Cardiac muscle cell (in vitro differentiated cells and primary cell): ENCODE data around the gene SARNP. TPM values are rescaled to one million over a fixed set of nuclear protein-coding genes. Genes with fewer than 3 reads are reported as not detected.
A peak's percentile ranks its signal among the peaks of the same experiment; 100 is the strongest.

Source experiments
- DNase-seq, 2 donors: peaks; one replicate each; pipeline versions ENCODE4 v3.0.0 to v3.0.0-alpha.2; 2010 to 2017; ENCODE audit warnings: low read depth in 1 of 2, low spot score in 1 of 2
- H3K27ac ChIP-seq: fragments of 200-600 bp; sonication (generic); 2 replicates; pipeline ENCODE4 v1.5.1; 2016
- H3K27me3 ChIP-seq: fragments of 200-600 bp; sonication (generic); 2 replicates; pipeline ENCODE4 v1.6.0; 2016; ENCODE audit warnings: control low read depth
- H3K36me3 ChIP-seq: fragments of 200-600 bp; sonication (generic); 2 replicates; pipeline ENCODE4 v1.5.1; 2016; ENCODE audit warnings: control low read depth
- H3K4me1 ChIP-seq: fragments of 200-600 bp; sonication (generic); 2 replicates; pipeline ENCODE4 v1.8.1; 2017; ENCODE audit warnings: low read depth, mild to moderate bottlenecking, mixed run types
- H3K4me3 ChIP-seq: fragments of 200-600 bp; sonication (generic); 2 replicates; pipeline ENCODE4 v1.5.1; 2016; ENCODE audit warnings: mild to moderate bottlenecking
- H3K9me3 ChIP-seq: fragments of 200-600 bp; sonication (generic); 2 replicates; pipeline ENCODE4 v1.5.1; 2017; ENCODE audit warnings: low read depth, mild to moderate bottlenecking, control low read depth
- CTCF ChIP-seq: IDR thresholded peaks from 2 replicates; pipeline ENCODE4 v1.5.1; 2012; ENCODE audit warnings: low read depth, mild to moderate bottlenecking, low read length
- polyA plus RNA-seq: library from polyadenylated mRNA; unstranded; fragments of >200 nt; fragmentation: Nextera tagmentation; extraction: Ambion mirVana; gene quantifications from 2 replicates; pipeline ENCODE4 v1.2.1, GENCODE V29; 2016
- total RNA-seq: library from RNA; depleted of rRNA; stranded (reverse); fragments of >200 nt; gene quantifications from 2 replicates; pipeline ENCODE4 v1.2.3, GENCODE V29; 2016

Gene SARNP
- total and polyA plus RNA-seq, 2 experiments from 2014 or later, result 197 to 236 TPM

DNA sequence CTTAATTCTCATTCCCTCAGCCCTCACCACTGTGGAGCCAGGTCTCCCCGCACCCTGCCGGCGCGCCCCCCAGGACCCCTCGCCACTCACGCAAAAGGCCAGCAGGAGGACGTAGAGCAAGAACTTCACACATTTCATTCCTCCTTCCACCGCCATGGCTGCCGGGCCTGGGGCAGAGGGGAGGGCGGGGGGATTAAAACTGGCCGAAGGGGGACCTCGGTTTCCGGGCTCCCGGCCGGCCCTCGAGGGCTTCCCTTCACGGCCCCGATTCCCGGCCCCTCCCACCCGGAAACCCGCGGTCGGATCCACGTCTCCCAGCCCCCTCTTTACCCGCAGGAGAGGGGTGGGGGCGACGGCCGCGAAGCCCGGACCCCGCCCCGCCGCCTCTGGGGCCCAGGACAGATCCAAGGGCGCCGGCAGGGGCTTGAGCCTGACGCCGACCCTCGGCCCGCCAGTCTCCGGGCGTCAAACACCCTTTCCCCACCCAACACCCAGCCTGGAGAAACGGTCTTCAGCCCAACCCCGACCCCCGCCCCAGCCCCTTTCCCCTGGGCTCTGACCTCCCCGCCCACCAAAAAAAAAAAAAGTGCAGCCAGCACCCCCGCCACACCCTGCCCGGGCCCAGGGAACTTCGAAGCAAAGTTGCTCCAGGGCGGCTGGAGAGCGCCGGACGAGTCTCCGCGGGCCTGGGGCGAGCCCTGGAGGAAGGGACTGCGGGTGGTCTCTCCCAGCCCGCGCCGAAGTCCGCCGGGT lies 89.2 kb downstream of the SARNP start:
- H3K4me1 ChIP-seq, result peaks cover 17% of the 10 kb centered on the region
- no peaks in the 10 kb centered on the region for H3K9me3 ChIP-seq
- DNase-seq, result peak; percentile 74 to 84
- peak overlapping the region; percentile 90 for H3K27ac ChIP-seq
- peak overlapping the region; percentile 82 for H3K4me3 ChIP-seq
- H3K36me3 ChIP-seq, result peaks cover 11% of the 10 kb centered on the region
- no peaks in the 10 kb centered on the region for H3K27me3 ChIP-seq
- no peak for TF ChIP-seq CTCF

GRCh38 chr12:55727643-55728185 lies 89.8 kb downstream of the SARNP start:
- peak in 1 of 2 donors; percentile 71 for DNase-seq
- Histone ChIP-seq H3K36me3 (peaks cover 11% of the 10 kb centered on the region), H3K27ac (peak overlapping the region; percentile 90), H3K4me3 (peak overlapping the region; percentile 82), H3K9me3 (no peaks in the 10 kb centered on the region), H3K27me3 (no peaks in the 10 kb centered on the region), H3K4me1 (peaks cover 17% of the 10 kb centered on the region)
- no peak for TF ChIP-seq CTCF

DNA sequence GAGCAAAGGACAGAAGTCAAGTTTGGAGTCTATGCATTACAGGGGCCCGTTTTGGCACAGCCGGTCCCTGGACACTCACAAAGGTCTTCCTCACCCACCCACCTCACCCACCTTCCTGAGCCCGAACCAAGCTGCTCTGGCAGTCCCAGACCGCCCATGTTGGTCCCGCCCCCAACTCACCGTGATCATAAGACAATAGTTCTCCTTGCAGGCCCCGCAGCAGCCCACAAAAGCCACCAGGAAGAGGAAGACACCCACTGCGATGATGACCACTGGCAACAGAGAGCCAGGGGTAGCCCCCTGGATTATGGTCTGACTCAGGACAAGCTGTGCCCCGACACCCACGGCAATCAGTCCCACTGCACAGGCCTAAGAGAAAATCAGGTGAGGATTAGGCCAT lies 90.6 kb downstream of the SARNP start:
- H3K4me1 ChIP-seq, result peaks cover 17% of the 10 kb centered on the region
- no peak for DNase-seq
- H3K36me3 ChIP-seq, result peaks cover 11% of the 10 kb centered on the region
- no peaks in the 10 kb centered on the region for H3K27me3 ChIP-seq
- TF ChIP-seq CTCF, result no peak
- H3K9me3 ChIP-seq, result no peaks in the 10 kb centered on the region
- H3K4me3 ChIP-seq, result peak overlapping the region; percentile 82
- no peak overlapping the region for H3K27ac ChIP-seq

DNA sequence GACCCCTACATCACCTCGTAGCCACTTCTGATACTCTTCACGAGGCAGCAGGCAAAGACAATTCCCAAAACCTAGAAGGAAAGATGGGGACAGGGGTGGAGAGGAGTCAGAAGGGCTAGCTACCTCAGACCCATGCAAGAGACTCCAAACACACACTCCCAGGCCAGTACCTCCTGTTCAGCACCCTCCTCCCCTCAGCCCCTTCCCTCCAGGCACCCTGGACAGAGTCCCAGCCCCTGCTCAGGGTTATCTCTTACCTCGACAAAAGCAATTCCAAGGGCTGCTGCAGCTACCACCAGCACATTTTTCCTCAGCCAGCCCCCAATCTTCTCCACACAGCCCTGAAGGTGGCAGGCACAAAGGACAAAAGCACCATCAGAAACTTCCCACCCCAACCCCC lies 92.0 kb downstream of the SARNP start:
- no peak for TF ChIP-seq CTCF
- Histone ChIP-seq H3K9me3 (no peaks in the 10 kb centered on the region), H3K27ac (no peak overlapping the region), H3K36me3 (peaks cover 11% of the 10 kb centered on the region), H3K27me3 (no peaks in the 10 kb centered on the region), H3K4me1 (peaks cover 14% of the 10 kb centered on the region), H3K4me3 (no peak overlapping the region)
- no peak for DNase-seq

DNA sequence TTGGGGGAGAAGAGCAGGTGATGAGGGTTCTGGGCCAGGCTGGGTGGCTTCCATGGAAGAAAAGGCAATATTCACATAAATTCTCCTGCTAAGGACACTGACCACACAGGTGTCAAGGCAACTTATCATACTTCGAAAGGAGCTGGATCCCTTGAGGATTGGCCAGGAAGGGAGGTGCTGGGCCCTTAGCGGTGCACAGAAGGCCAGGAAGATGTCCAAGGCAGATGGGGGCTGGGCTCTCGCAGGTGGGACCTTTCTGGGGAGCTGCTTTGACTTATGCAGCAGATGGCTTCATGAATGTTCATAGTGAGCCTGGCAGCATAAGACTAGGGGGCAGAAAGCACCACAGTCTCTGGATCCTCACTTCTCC lies 92.6 kb downstream of the SARNP start:
- Histone ChIP-seq H3K4me1 (peaks cover 7% of the 10 kb centered on the region), H3K27me3 (no peaks in the 10 kb centered on the region), H3K36me3 (peaks cover 11% of the 10 kb centered on the region), H3K27ac (no peak overlapping the region), H3K4me3 (no peak overlapping the region), H3K9me3 (no peaks in the 10 kb centered on the region)
- no peak for DNase-seq
- no peak for TF ChIP-seq CTCF
